PC-9 (cell line): ENCODE data around the gene KLC1. TPM values are rescaled to one million over a fixed set of nuclear protein-coding genes. Genes with fewer than 3 reads are reported as not detected.

Source experiments
- BruUV-seq: library from RNA; stranded (reverse); fragments of 400-500 nt; replicated peaks from 2 replicates; lab custom pipeline; 2021; lab: Mats Ljungman, UMichigan
- CTCF ChIA-PET: fragments of 300-600 bp; sonication (Branson Sonifier 250); formaldehyde crosslinking; loops from one replicate; lab custom pipeline; 2022; ENCODE audit warnings: antibody characterized with exemption; lab: Charles Lee
- POLR2A ChIA-PET: fragments of 300-600 bp; sonication (Branson Sonifier 250); formaldehyde crosslinking; loops from one replicate; lab custom pipeline; 2022; ENCODE audit warnings: antibody characterized with exemption; ENCODE audit not compliant: unreplicated experiment; lab: Charles Lee
- DNase-seq, 2 experiments: peaks; one replicate each; pipeline versions ENCODE4 v3.0.0 to v3.0.0-alpha.2; 2015 to 2022; ENCODE audit warnings: mixed read lengths in 1 of 2
- H2AFZ ChIP-seq: fragments of 200-600 bp; sonication (generic); 2 replicates; pipeline ENCODE4 v1.8.1; 2017; ENCODE audit warnings: antibody characterized with exemption
- H3F3A ChIP-seq: fragments of 200-600 bp; sonication (generic); 2 replicates; pipeline ENCODE4 v1.8.1; 2017; ENCODE audit warnings: antibody characterized with exemption, mild to moderate bottlenecking, low read depth; ENCODE audit not compliant: insufficient read depth
- H3K27ac ChIP-seq: fragments of 200-600 bp; sonication (generic); 2 replicates; pipeline ENCODE4 v1.6.1; 2016; ENCODE audit warnings: mixed run types
- H3K27me3 ChIP-seq: fragments of 200-600 bp; sonication (generic); 2 replicates; pipeline ENCODE4 v1.6.1; 2016; ENCODE audit warnings: low read depth, mixed run types; ENCODE audit not compliant: insufficient read depth
- H3K36me3 ChIP-seq: fragments of 200-600 bp; sonication (generic); 2 replicates; pipeline ENCODE4 v1.6.1; 2016; ENCODE audit warnings: low read depth, mixed run types
- H3K4me1 ChIP-seq: fragments of 200-600 bp; sonication (generic); replicated peaks from 2 replicates; pipeline ENCODE4 v1.6.1; 2016; ENCODE audit warnings: mixed run types; ENCODE audit not compliant: insufficient read depth
- H3K4me2 ChIP-seq: fragments of 200-600 bp; sonication (generic); 2 replicates; pipeline ENCODE4 v1.6.1; 2017; ENCODE audit warnings: mixed run types
- H3K4me3 ChIP-seq: fragments of 200-600 bp; sonication (generic); 2 replicates; pipeline ENCODE4 v1.6.1; 2016; ENCODE audit warnings: mixed run types
- H3K79me2 ChIP-seq: fragments of 200-600 bp; sonication (generic); 2 replicates; pipeline ENCODE4 v1.6.1; 2017; ENCODE audit warnings: low read depth, mixed run types
- H3K9me2 ChIP-seq: fragments of 200-600 bp; sonication (generic); 2 replicates; pipeline ENCODE4 v1.8.1; 2017; ENCODE audit warnings: mild to moderate bottlenecking; ENCODE audit not compliant: insufficient read depth
- H3K9me3 ChIP-seq: fragments of 200-600 bp; sonication (generic); 2 replicates; pipeline ENCODE4 v1.8.1; 2016; ENCODE audit warnings: low read depth; ENCODE audit not compliant: insufficient read depth
- H4K20me1 ChIP-seq: fragments of 200-600 bp; sonication (generic); 2 replicates; pipeline ENCODE4 v1.8.1; 2017; ENCODE audit not compliant: insufficient read depth
- CTCF ChIP-seq: fragments of 200-600 bp; sonication (generic); conservative IDR thresholded peaks from 2 replicates; pipeline ENCODE4 v1.6.1; 2017; ENCODE audit warnings: mixed run types, antibody characterized with exemption, mild to moderate bottlenecking, moderate library complexity
- EZH2 ChIP-seq: fragments of 200-600 bp; sonication (generic); IDR thresholded peaks from 2 replicates; pipeline ENCODE4 v1.8.0; 2017; ENCODE audit warnings: antibody characterized with exemption, low read depth
- intact Hi-C: fragments of 100-400 bp; cut with micrococcal nuclease; formaldehyde crosslinking; loops from one replicate; pipeline ENCODE4 v1.10.0; 2022; ENCODE audit not compliant: unreplicated experiment
- total RNA-seq: library from RNA; stranded (reverse); gene quantifications from 2 replicates; pipeline ENCODE4 v1.2.3, GENCODE V29; 2021

KLC1 gene
- total RNA-seq, 1 experiment from 2014 or later, result 254 TPM

GRCh38 chr14:103619057-103619456 lies 10.0 kb upstream of the KLC1 start:
- H3K27ac ChIP-seq, result no peak overlapping the region
- H3K4me2 ChIP-seq, result no peak overlapping the region
- intact Hi-C loops, result no loop called here
- ChIA-PET CTCF (interaction anchor here (0.5 to 1.2 kb wide), 2 partner anchors 25 to 571 kb away, joined by 5 to 8 read pairs; no protein-coding TSS in a partner anchor), POLR2A (interaction anchor here (0.6 to 1.0 kb wide), 4 partner anchors 31 to 503 kb away, joined by 4 to 10 read pairs (median 6); no protein-coding TSS in a partner anchor)
- H3K27me3 ChIP-seq, result no peaks in the 10 kb centered on the region
- no peaks in the 10 kb centered on the region for H3K79me2 ChIP-seq
- no peak overlapping the region for H3K4me3 ChIP-seq
- peaks cover 7% of the 10 kb centered on the region for H3K4me1 ChIP-seq
- no peaks in the 10 kb centered on the region for H4K20me1 ChIP-seq
- no peaks in the 10 kb centered on the region for H3K9me2 ChIP-seq
- peak in 1 of 2 experiments; percentile 40 for DNase-seq
- no peak overlapping the region for H2AFZ ChIP-seq
- TF ChIP-seq CTCF (no peak), EZH2 (no peak)
- BruUV-seq, result no TSS peak
- no peaks in the 10 kb centered on the region for H3K36me3 ChIP-seq
- H3K9me3 ChIP-seq, result no peaks in the 10 kb centered on the region
- peaks cover 9% of the 10 kb centered on the region; the same call in 1 of the 2 replicates for H3F3A ChIP-seq

- no peak overlapping the region for H2AFZ ChIP-seq
- peaks cover 34% of the 10 kb centered on the region for H3K4me1 ChIP-seq
- ChIA-PET POLR2A (no interaction called here), CTCF (no interaction called here)
- no peaks in the 10 kb centered on the region for H3K27me3 ChIP-seq
- no TSS peak for BruUV-seq
- no peak overlapping the region for H3K4me3 ChIP-seq
- TF ChIP-seq CTCF, result no peak
- no peak for TF ChIP-seq EZH2
- H3F3A ChIP-seq, result peaks cover 34% of the 10 kb centered on the region
- no peaks in the 10 kb centered on the region for H3K79me2 ChIP-seq
- no peak overlapping the region for H3K27ac ChIP-seq
- no peaks in the 10 kb centered on the region for H3K9me2 ChIP-seq
- no peaks in the 10 kb centered on the region for H3K36me3 ChIP-seq
- intact Hi-C loops, result no loop called here
- no peak overlapping the region for H3K4me2 ChIP-seq
- H3K9me3 ChIP-seq, result no peaks in the 10 kb centered on the region
- no peak for DNase-seq
- H4K20me1 ChIP-seq, result no peaks in the 10 kb centered on the region
Observed at GRCh38 chr14:103621860-103622259, 7.2 kb upstream of the KLC1 start.

- H2AFZ ChIP-seq, result no peak overlapping the region
- DNase-seq, result no peak
- no TSS peak for BruUV-seq
- CTCF ChIA-PET, result no interaction called here
- peaks cover 46% of the 10 kb centered on the region for H3K4me1 ChIP-seq
- intact Hi-C loops, result no loop called here
- POLR2A ChIA-PET, result no interaction called here
- no peaks in the 10 kb centered on the region for H3K27me3 ChIP-seq
- H3K4me2 ChIP-seq, result no peak overlapping the region
- H3K9me2 ChIP-seq, result no peaks in the 10 kb centered on the region
- no peak overlapping the region for H3K4me3 ChIP-seq
- TF ChIP-seq CTCF, result no peak
- no peak for TF ChIP-seq EZH2
- H3F3A ChIP-seq, result peaks cover 47% of the 10 kb centered on the region
- peaks cover 4% of the 10 kb centered on the region; the same call in 1 of the 2 replicates for H3K79me2 ChIP-seq
- H3K27ac ChIP-seq, result no peak overlapping the region
- no peaks in the 10 kb centered on the region for H4K20me1 ChIP-seq
- H3K36me3 ChIP-seq, result no peaks in the 10 kb centered on the region
- H3K9me3 ChIP-seq, result no peaks in the 10 kb centered on the region
Observed at GRCh38 chr14:103623308-103623707, 5.7 kb upstream of the KLC1 start.
